Measurements from ENCODE around the gene MICOS13. TPM values are rescaled to one million over a fixed set of nuclear protein-coding genes. Genes with fewer than 3 reads are reported as not detected.
A peak's percentile ranks its signal among the peaks of the same experiment; 100 is the strongest.

The MICOS13 gene
- total RNA-seq, 1 experiment from 2014 or later = 32.5 TPM

DNA sequence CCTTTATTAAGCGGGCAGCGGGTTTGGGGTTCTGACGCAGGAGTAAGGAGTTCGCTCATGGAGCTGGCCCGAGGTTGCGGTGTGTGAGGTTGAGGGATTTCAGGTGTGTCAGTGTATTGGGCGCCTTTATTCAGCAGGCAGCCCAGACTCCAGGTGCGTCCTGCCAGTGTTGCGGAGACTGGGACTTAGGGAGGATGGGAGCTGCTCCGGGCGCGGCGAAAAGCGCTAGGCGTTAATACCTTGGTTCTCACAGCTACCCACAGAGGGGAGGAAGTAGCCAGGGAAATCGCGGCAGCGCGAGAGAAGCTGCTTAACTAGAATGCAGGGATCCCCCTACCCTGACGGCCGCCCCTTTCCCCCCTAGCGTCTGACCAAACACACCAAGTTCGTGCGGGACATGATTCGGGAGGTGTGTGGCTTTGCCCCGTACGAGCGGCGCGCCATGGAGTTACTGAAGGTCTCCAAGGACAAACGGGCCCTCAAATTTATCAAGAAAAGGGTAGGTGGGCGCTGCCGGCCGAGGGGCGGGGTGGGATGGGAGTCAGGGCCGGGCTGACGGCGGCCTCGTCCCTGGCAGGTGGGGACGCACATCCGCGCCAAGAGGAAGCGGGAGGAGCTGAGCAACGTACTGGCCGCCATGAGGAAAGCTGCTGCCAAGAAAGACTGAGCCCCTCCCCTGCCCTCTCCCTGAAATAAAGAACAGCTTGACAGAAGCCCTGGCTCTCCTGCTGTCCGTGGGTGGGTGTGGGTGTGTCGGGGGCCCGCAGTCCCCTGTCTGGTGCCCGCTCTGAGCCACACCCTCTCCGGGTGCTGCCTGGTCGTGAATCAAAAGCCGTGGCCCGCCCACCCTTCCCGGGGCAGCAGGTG is 10.9 kb upstream of the MICOS13 start (continued):
- TF ChIP-seq, protein P1, sequence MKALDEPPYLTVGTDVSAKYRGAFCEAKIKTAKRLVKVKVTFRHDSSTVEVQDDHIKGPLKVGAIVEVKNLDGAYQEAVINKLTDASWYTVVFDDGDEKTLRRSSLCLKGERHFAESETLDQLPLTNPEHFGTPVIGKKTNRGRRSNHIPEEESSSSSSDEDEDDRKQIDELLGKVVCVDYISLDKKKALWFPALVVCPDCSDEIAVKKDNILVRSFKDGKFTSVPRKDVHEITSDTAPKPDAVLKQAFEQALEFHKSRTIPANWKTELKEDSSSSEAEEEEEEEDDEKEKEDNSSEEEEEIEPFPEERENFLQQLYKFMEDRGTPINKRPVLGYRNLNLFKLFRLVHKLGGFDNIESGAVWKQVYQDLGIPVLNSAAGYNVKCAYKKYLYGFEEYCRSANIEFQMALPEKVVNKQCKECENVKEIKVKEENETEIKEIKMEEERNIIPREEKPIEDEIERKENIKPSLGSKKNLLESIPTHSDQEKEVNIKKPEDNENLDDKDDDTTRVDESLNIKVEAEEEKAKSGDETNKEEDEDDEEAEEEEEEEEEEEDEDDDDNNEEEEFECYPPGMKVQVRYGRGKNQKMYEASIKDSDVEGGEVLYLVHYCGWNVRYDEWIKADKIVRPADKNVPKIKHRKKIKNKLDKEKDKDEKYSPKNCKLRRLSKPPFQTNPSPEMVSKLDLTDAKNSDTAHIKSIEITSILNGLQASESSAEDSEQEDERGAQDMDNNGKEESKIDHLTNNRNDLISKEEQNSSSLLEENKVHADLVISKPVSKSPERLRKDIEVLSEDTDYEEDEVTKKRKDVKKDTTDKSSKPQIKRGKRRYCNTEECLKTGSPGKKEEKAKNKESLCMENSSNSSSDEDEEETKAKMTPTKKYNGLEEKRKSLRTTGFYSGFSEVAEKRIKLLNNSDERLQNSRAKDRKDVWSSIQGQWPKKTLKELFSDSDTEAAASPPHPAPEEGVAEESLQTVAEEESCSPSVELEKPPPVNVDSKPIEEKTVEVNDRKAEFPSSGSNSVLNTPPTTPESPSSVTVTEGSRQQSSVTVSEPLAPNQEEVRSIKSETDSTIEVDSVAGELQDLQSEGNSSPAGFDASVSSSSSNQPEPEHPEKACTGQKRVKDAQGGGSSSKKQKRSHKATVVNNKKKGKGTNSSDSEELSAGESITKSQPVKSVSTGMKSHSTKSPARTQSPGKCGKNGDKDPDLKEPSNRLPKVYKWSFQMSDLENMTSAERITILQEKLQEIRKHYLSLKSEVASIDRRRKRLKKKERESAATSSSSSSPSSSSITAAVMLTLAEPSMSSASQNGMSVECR (CRISPR knock-in tag; IDR thresholded peaks at IDR 0.05; ENCODE audit: borderline replicate concordance) = 0 out of 2 replicates have a peak, but pooled peaks have one; percentile 18
- peak; percentile 80; the same call in 1 of the 2 replicates for TF ChIP-seq EMX1 (CRISPR knock-in tag; IDR thresholded peaks at IDR 0.05)
- 0 out of 2 replicates have a peak, but pooled peaks have one; percentile 21 for TF ChIP-seq RELA (CRISPR knock-in tag; IDR thresholded peaks at IDR 0.05; ENCODE audit: borderline replicate concordance)
- TF ChIP-seq, protein P2, sequence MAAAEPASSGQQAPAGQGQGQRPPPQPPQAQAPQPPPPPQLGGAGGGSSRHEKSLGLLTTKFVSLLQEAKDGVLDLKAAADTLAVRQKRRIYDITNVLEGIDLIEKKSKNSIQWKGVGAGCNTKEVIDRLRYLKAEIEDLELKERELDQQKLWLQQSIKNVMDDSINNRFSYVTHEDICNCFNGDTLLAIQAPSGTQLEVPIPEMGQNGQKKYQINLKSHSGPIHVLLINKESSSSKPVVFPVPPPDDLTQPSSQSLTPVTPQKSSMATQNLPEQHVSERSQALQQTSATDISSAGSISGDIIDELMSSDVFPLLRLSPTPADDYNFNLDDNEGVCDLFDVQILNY (CRISPR knock-in tag; IDR thresholded peaks at IDR 0.05) = 0 out of 2 replicates have a peak, but pooled peaks have one; percentile 24

DNA sequence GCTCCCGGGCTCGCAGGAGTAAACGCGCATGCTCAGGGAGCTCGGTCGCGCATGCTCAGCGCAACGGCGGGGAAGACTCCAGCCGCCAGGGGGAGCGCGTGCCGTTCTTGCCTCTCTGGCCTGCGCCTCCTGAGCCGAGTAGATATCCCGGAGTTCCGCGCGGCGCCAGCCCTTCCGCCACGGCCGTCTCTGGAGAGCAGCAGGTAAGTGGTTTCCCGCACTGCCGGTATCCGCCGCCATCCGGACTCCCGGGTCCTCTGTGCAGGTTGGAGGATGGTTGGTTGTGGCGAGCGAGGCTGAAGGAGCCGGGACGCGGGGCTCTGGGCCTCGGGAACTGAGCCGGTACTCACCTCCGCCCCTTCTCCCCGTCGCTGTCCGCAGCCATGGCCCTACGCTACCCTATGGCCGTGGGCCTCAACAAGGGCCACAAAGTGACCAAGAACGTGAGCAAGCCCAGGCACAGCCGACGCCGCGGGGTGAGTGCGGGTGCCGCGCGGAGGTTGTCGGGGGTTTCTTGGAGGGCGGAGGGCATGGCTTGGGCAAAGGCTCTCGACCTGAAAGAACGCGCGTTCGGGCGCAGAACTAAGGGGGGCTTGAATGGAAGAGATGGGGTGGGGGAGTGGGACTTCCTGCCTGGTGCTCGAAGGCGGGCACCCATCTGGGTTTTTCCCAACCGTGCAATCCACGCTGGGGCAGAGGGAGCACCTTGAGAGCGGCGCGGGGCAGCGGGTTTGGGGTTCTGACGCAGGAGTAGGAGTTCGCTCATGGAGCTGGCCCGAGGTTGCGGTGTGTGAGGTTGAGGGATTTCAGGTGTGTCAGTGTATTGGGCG is 10.0 kb upstream of the MICOS13 start, which contains the start of gene RPL36:
TSS of gene RPL36 (plus strand) at position 171 of the 830 bp plus-strand sequence. CDS start at position 384, 213 bp downstream.
- Mint-ChIP-seq H3K4me3 (peak within 1 kb of the TSS; percentile 99), H3K9me3 (no peaks in the 10 kb centered on the region), H3K27me3 (ENCODE audit: low read depth) (peaks cover 5% of the 10 kb centered on the region; the same call in 1 of the 2 replicates), H3K4me1 (peaks cover 15% of the 10 kb centered on the region), H3K27ac (peak within 1 kb of the TSS; percentile 95), H3K36me3 (peaks cover 35% of the 10 kb centered on the region)
- POLR2A ChIA-PET = interaction anchor here (0.6 to 2.7 kb wide), 11 partner anchors 11 to 138 kb away, joined by 3 to 14 read pairs (median 4); partner anchors contain the start of genes CATSPERD, LONP1, SAFB and SAFB2
- ATAC-seq (peak; percentile 19), DNase-seq (ENCODE audit: low spot score) (peak; percentile 99)
- CTCF ChIA-PET = interaction anchor here (0.5 to 2.0 kb wide), 38 partner anchors 8 to 1831 kb away, joined by 3 to 27 read pairs (median 5); partner anchors contain the start of genes CATSPERD, DUS3L, HSD11B1L and LONP1
- TF ChIP-seq, protein P3, sequence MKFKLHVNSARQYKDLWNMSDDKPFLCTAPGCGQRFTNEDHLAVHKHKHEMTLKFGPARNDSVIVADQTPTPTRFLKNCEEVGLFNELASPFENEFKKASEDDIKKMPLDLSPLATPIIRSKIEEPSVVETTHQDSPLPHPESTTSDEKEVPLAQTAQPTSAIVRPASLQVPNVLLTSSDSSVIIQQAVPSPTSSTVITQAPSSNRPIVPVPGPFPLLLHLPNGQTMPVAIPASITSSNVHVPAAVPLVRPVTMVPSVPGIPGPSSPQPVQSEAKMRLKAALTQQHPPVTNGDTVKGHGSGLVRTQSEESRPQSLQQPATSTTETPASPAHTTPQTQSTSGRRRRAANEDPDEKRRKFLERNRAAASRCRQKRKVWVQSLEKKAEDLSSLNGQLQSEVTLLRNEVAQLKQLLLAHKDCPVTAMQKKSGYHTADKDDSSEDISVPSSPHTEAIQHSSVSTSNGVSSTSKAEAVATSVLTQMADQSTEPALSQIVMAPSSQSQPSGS (CRISPR knock-in tag; IDR thresholded peaks at IDR 0.05; ENCODE audit: borderline replicate concordance, low read depth) = peak; percentile 29; the same call in 1 of the 2 replicates
- no peak for TF ChIP-seq RORB (CRISPR knock-in tag; IDR thresholded peaks at IDR 0.05)
- TF ChIP-seq ZNF121 (CRISPR knock-in tag; IDR thresholded peaks at IDR 0.05) = no peak
- TF ChIP-seq SMAD3 (CRISPR knock-in tag; IDR thresholded peaks at IDR 0.05; ENCODE audit: borderline replicate concordance) = no peak
- peak; percentile 76 for TF ChIP-seq SP1 (CRISPR knock-in tag; conservative IDR thresholded peaks at IDR 0.05)
- peak; percentile 76; the same call in 1 of the 2 replicates for TF ChIP-seq CREM (CRISPR knock-in tag; IDR thresholded peaks at IDR 0.05)
- TF ChIP-seq, protein P4, sequence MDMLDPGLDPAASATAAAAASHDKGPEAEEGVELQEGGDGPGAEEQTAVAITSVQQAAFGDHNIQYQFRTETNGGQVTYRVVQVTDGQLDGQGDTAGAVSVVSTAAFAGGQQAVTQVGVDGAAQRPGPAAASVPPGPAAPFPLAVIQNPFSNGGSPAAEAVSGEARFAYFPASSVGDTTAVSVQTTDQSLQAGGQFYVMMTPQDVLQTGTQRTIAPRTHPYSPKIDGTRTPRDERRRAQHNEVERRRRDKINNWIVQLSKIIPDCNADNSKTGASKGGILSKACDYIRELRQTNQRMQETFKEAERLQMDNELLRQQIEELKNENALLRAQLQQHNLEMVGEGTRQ (CRISPR knock-in tag; IDR thresholded peaks at IDR 0.05) = 0 out of 2 replicates have a peak, but pooled peaks have one; percentile 26
- TF ChIP-seq, protein P5, sequence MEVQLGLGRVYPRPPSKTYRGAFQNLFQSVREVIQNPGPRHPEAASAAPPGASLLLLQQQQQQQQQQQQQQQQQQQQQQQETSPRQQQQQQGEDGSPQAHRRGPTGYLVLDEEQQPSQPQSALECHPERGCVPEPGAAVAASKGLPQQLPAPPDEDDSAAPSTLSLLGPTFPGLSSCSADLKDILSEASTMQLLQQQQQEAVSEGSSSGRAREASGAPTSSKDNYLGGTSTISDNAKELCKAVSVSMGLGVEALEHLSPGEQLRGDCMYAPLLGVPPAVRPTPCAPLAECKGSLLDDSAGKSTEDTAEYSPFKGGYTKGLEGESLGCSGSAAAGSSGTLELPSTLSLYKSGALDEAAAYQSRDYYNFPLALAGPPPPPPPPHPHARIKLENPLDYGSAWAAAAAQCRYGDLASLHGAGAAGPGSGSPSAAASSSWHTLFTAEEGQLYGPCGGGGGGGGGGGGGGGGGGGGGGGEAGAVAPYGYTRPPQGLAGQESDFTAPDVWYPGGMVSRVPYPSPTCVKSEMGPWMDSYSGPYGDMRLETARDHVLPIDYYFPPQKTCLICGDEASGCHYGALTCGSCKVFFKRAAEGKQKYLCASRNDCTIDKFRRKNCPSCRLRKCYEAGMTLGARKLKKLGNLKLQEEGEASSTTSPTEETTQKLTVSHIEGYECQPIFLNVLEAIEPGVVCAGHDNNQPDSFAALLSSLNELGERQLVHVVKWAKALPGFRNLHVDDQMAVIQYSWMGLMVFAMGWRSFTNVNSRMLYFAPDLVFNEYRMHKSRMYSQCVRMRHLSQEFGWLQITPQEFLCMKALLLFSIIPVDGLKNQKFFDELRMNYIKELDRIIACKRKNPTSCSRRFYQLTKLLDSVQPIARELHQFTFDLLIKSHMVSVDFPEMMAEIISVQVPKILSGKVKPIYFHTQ (CRISPR knock-in tag; IDR thresholded peaks at IDR 0.05) = no peak
- no peak for TF ChIP-seq ZNF423 (CRISPR knock-in tag; IDR thresholded peaks at IDR 0.05)
- peak; percentile 70; the same call in 1 of the 2 replicates for TF ChIP-seq FOXK1 (CRISPR knock-in tag; IDR thresholded peaks at IDR 0.05)
- peak; percentile 74; the same call in 1 of the 2 replicates for TF ChIP-seq TCF7 (CRISPR knock-in tag; IDR thresholded peaks at IDR 0.05; ENCODE audit: low read depth)
- TF ChIP-seq, protein P6, sequence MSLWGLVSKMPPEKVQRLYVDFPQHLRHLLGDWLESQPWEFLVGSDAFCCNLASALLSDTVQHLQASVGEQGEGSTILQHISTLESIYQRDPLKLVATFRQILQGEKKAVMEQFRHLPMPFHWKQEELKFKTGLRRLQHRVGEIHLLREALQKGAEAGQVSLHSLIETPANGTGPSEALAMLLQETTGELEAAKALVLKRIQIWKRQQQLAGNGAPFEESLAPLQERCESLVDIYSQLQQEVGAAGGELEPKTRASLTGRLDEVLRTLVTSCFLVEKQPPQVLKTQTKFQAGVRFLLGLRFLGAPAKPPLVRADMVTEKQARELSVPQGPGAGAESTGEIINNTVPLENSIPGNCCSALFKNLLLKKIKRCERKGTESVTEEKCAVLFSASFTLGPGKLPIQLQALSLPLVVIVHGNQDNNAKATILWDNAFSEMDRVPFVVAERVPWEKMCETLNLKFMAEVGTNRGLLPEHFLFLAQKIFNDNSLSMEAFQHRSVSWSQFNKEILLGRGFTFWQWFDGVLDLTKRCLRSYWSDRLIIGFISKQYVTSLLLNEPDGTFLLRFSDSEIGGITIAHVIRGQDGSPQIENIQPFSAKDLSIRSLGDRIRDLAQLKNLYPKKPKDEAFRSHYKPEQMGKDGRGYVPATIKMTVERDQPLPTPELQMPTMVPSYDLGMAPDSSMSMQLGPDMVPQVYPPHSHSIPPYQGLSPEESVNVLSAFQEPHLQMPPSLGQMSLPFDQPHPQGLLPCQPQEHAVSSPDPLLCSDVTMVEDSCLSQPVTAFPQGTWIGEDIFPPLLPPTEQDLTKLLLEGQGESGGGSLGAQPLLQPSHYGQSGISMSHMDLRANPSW (CRISPR knock-in tag; conservative IDR thresholded peaks at IDR 0.05; ENCODE audit: low read depth) = no peak
- TF ChIP-seq, protein P7, sequence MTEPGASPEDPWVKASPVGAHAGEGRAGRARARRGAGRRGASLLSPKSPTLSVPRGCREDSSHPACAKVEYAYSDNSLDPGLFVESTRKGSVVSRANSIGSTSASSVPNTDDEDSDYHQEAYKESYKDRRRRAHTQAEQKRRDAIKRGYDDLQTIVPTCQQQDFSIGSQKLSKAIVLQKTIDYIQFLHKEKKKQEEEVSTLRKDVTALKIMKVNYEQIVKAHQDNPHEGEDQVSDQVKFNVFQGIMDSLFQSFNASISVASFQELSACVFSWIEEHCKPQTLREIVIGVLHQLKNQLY (CRISPR knock-in tag; IDR thresholded peaks at IDR 0.05) = peak; percentile 82; the same call in 1 of the 2 replicates
